HG03039 (cell line): Measurements from ENCODE around the gene SOSTDC1.

Experiments used
- ATAC-seq: cut with Tn5 transposase; IDR thresholded peaks from one replicate; pipeline ENCODE4 v1.9.1; 2021; ENCODE audit warnings: mild to moderate bottlenecking, moderate library complexity; ENCODE audit not compliant: unreplicated experiment

The SOSTDC1 gene

GRCh38 chr7:16420649-16421332, 44.7 kb downstream of the SOSTDC1 start:
- peak; percentile 82 for ATAC-seq

DNA sequence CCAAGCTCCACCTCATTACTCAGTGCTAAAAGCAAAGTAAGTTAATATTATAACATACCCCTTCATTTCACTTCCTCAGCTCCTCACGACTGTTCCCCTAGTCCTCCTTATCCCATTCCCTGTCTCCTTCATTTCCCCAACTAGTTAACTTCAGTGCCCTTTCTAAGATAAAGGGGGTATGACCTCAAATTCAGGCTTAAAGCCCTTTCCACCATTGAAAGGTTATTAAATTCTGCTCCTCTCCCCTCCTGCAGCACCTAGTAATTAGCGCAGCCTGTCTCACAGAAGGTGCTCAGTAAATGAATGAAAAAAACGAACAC, 45.2 kb downstream of the SOSTDC1 start:
- no peak for ATAC-seq

DNA sequence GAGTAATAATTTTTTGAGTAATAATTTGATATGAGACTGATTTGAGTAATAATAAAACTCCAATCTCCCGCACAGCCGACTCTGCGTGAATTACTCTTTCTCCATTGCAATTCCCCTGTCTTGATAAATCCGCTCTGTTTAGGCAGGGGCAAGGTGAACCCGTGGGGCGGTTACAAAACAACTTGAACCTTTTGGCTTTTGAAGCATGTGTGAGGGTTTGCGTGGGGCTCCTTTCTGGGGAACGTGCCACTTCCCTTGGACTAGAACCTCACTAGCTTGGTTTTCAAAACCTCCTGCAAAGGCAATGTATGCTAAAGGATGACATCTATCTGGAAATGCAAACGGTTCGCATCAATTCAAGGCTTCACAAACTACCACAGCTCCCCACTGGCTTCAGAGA, 45.7 kb downstream of the SOSTDC1 start:
- ATAC-seq, result no peak

- no peak for ATAC-seq
Measured at GRCh38 chr7:16419126-16419525, 46.4 kb downstream of the SOSTDC1 start.

DNA sequence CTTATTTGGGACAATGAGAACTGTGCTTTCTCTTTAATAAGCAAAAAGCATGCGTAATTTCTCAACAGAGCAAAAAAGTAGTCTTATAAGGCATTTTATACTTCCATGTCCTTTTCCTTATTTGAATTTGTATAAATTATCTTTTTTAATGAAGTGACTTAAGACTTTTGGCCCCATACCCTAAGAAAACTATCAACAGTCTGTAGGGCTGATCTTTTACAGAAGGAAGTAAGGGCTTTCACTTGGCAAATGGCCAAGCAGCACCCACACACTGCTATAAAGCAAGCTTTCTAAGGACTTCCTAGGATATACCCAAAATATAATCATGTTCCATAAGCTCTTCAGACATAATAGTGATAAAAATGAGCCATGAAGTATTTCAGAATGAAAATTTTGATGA, 47.6 kb downstream of the SOSTDC1 start:
- ATAC-seq, result no peak

DNA sequence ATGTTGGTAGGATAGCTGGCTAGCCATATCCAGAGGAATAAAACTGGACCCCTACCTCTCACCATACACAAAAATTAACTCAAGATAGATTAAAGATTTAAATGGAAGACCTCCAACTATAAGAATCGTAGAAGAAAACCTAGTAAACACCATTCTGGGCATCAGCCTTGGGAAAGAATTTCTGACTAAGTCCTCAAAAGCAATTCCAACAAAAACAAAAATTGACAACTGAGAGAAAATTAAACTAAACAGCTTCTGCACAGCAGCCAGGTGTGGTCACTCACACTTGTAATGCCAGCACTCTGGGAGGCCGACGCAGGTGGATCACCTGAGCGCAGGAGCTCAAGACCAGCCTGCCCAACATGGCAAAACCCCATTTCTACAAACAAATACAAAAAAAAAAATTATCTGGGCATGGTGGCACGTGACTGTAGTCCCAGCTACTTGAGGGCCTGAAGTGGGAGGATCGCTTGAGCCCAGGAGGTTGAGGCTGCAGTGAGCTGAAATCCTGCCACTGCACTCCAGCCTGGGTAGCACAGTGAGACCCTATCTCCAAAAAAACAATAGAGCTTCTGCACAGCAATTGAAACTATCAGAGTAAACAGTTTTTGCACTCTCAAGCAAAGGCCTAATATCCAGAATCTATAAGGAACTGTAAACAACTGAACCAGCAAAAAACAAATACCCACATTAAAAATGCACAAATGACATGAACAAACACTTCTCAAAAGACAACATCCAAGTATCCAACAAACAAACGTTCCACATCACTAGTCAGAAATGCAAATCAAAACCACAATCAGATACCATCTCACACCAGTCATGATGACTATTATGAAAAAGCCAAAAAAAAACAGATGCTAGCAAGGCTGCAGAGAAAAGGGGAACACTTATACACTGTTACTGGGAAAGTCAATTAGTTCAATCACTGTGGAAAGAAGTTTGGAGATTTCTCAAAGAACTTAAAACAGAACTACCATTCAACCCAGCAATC, 49.0 kb downstream of the SOSTDC1 start:
- ATAC-seq, result no peak

GRCh38 chr7:16412274-16413254, 53.0 kb downstream of the SOSTDC1 start:
- no peak for ATAC-seq
